ENCODE measurements around the gene SLC50A1.
A peak's percentile ranks its signal among the peaks of the same experiment; 100 is the strongest.
"Not testable (repeated sequence)": the region's sequence is repeated elsewhere in the genome, so short reads cannot be mapped to it uniquely, and the experiment has no call there.

The SLC50A1 gene

GRCh38 chr1:155137154-155137949 lies 1.7 kb downstream of the SLC50A1 start:
- DNase-seq: no peak

DNA sequence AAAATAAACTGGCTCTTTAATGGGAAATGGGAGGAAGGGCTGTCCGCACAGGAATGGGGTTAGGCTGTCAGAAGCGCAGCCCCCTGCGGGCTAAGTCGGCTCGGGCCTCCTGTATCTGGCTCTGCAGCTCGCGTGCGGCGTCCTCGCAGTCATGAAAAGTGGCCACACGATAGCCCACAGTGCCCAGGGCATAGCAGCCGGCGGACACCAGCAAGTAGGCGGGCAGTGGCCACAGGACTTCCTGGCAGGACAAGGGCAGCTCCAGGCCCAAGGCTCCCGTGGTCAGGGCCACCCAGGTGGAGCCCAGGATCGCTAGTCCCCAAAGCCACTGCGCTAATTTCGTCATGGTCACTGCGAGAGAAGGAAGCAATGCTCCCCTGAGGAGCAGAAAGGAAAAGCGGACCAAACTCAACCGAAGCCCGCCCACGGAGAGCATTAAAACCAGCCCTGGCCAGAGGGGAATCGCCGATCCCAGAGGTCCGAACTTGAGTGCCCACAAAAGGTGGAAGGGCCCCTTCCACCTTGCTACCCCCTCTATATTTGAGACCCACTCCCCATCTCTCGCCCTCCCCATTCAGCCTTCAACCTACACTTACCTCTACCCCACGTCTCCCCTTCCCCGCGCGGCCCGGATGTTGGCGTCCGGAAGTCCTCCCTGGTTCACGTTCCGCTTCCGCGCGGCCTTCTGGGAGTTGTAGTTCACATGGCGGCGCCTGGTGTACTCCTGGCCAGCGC lies 4.4 kb downstream of the SLC50A1 start, which contains the start of gene DPM3:
Gene DPM3, minus strand, starts transcription at position 637 of the 735 bp plus-strand sequence. Its CDS starts 291 bp downstream, at position 346.
- DNase-seq: peak; percentile 93

GRCh38 chr1:155140630-155140953 lies 4.9 kb downstream of the SLC50A1 start:
- no peak for DNase-seq

GRCh38 chr1:155141749-155142148 lies 6.1 kb downstream of the SLC50A1 start:
- no peak for DNase-seq

DNA sequence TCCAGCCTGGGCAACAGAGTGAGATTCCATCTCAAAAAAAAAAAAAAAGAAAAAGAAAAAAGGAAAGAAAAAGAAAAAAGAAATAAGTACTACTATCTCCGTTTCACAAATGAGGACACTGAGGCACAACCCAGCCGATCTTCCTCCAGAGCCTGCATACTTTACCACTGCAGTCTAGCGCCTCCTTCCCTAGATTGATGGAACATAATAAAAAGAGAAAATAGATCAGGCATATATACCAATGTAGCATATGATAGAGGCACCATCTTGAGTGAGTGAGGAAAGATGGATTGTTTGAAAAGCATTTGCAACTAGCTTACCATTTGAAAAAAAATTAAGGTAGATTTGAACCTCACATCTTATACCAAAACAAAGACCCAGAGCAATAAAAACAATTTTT lies 9.8 kb downstream of the SLC50A1 start:
- no peak for DNase-seq

- not testable (repeated sequence) for DNase-seq
Measured at GRCh38 chr1:155155996-155156643, 20.5 kb downstream of the SLC50A1 start.

- no peak for DNase-seq
Measured at GRCh38 chr1:155158991-155159390, 23.3 kb downstream of the SLC50A1 start.

DNA sequence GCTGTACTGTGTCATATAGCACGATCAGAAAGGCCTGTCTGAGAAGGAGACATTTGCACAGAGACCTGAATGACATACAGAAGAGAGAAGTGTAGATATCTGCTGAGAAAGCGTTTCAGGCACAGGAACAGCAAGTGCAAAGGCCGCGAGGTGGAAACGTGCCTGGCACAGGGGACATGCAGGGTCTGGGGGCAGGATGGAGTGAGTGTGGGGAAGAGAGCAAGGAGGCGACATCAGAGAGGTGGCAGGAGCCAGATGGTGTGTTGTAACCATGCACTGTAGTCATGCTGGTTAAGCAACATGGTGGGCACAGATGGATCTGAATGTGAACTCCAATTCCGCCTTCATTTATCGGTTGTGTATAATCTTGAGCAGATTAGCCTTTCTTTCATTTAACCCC lies 24.5 kb downstream of the SLC50A1 start:
- DNase-seq: no peak

DNA sequence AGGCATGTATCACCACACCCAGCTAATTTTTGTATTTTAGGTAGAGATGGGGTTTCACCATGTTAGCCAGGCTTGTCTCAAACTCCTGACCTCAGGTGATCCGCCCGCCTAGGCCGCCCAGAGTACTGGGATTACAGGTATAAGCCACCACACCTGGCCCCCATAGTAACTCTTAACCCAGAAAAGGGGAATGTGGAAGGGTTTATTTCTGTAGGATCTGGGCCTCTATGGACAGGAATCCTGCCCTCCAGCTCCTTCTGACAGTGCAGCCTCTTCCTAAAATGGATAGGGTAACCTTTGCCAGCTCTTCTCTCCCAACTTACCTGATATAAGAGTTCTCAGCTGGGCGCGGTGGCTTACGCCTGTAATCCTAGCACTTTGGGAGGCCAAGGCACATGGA lies 27.0 kb downstream of the SLC50A1 start:
- DNase-seq: not testable (repeated sequence)

DNA sequence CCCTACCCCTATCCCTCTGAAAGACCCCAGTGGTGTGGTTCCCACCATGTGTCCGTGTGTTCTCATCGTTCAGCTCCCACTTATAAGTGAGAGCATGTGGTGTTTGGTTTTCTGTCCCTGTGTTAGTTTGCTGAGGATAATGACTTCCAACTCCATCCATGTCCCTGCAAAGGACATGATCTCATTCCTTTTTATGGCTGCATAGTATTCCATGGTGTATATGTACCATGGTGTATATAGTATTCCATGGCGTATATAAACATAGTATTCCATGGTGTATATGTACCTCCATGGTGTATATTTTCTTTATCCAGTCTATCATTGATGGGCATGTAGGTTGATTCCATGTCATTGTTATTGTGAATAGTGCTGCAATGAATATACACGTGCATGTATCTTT lies 28.1 kb downstream of the SLC50A1 start:
- DNase-seq: not testable (repeated sequence)

DNA sequence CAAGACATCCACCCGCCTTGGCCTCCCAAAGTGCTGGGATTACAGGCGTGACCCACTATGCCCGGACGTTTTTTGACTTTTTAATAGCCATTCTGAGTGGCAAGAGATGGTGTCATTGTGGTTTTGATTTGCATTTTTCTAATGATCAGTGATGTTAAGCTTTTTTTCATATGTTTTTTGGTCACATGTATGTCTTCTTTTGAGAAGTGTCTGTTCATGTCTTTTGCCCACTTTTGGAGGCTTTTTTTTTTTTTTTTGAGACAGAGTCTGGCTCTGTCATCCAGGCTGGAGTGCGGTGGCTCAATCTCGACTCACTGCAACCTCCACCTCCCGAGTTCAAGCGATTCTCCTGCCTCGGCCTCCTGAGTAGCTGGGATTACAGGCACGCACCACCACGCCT lies 29.0 kb downstream of the SLC50A1 start:
- DNase-seq: not testable (repeated sequence)

DNA sequence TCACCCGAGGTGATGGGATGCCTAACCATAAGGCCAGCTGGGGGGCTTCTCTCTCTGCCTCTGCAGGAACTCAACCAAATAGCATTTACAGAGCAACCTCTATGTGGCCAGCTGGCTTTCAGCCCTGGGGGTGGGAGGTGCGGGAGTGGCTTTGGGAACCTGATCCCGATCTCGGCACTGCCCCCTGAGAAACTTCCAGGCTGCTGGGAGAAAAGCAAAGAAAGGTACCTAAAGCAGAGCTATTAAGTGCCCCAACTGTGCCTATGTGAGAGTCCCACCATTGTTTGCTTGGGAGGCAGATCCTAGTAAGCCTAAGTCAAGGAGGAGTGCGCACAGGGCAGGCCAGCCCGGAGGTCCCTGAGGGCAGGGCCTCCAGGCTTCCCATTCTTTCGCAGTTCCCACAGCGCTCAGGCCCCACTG lies 30.4 kb downstream of the SLC50A1 start:
- DNase-seq: peak; percentile 33

GRCh38 chr1:155166471-155167165 lies 31.0 kb downstream of the SLC50A1 start:
- DNase-seq: peak; percentile 77

- DNase-seq: peak; percentile 87
Measured at GRCh38 chr1:155167166-155168104, 31.8 kb downstream of the SLC50A1 start.

DNA sequence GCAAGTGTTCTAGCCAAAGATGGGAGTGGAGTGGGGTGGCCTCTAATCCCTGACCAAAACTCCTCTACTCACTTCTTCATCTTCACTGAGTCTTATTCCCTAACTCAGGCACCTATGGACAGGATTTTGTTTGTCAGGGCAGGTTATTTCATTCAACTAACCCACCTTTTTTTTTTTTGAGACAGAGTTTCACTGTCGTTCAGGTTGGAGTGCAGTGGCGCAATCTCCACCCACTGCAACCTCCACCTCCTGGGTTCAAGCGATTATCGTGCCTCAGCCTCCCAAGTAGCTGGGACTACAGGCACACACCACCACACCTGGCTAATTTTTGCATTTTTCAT lies 32.4 kb downstream of the SLC50A1 start:
- not testable (repeated sequence) for DNase-seq

- DNase-seq: no peak
Measured at GRCh38 chr1:155168456-155169210, 33.0 kb downstream of the SLC50A1 start.

GRCh38 chr1:155169541-155169940 lies 33.9 kb downstream of the SLC50A1 start:
- no peak for DNase-seq

- no peak for DNase-seq
Measured at GRCh38 chr1:155170101-155170785, 34.6 kb downstream of the SLC50A1 start.

- DNase-seq: no peak
Measured at GRCh38 chr1:155170806-155171205, 35.2 kb downstream of the SLC50A1 start.
